Measurements from ENCODE around the gene NAP1L4. TPM values are rescaled to one million over a fixed set of nuclear protein-coding genes. Genes with fewer than 3 reads are reported as not detected.

The NAP1L4 gene
- total and polyA plus RNA-seq, 2 of the 8 experiments (the other 6 are each of a cell fraction or from before 2014, with no cell fraction given) = 75.8 to 194 TPM

GRCh38 chr11:2919837-2920236 is 72.3 kb downstream of the NAP1L4 start:
- H3K79me1 ChIP-seq (ENCODE audit: low read depth, low read length) = no peaks in the 10 kb centered on the region
- H3K9me3 ChIP-seq (ENCODE audit: insufficient read depth in 2 of 2, low read depth in 1 of 2, low read length in 1 of 2) = no peaks in the 10 kb centered on the region
- no peak overlapping the region for H2AK5ac ChIP-seq (ENCODE audit: low read depth, low read length)
- H4K8ac ChIP-seq (ENCODE audit: extremely low read depth, insufficient read depth, low read length) = no peak overlapping the region
- no peaks in the 10 kb centered on the region for H3K27me3 ChIP-seq (replicated peaks in 1 of 4; ENCODE audit: control insufficient read depth in 3 of 4, extremely low read depth in 1 of 4, insufficient read depth in 3 of 4, low read length in 3 of 4)
- H2BK12ac ChIP-seq (ENCODE audit: low read depth, low read length) = no peak overlapping the region
- H3K23ac ChIP-seq (ENCODE audit: insufficient read length) = no peak overlapping the region
- H3K18ac ChIP-seq (ENCODE audit: extremely low read depth, low read length) = no peak overlapping the region
- H2BK20ac ChIP-seq (ENCODE audit: low read length) = no peak overlapping the region
- no peaks in the 10 kb centered on the region for H3K4me1 ChIP-seq (replicated peaks in 1 of 4; ENCODE audit: control insufficient read depth in 3 of 4, insufficient read depth in 4 of 4, low read length in 3 of 4)
- H3K4me2 ChIP-seq (ENCODE audit: insufficient read depth in 1 of 2, low read depth in 2 of 2, low read length in 2 of 2) = no peak overlapping the region
- no peak overlapping the region for H4K91ac ChIP-seq (replicated peaks; ENCODE audit: insufficient read length, low read length)
- no peak overlapping the region for H3K4ac ChIP-seq (replicated peaks; ENCODE audit: insufficient read length, low read depth, low read length)
- peaks cover 0 to 1% of the 10 kb centered on the region in 2 experiments for H4K20me1 ChIP-seq (replicated peaks in 1 of 2; ENCODE audit: control insufficient read depth in 1 of 2, insufficient read depth in 2 of 2, low read length in 2 of 2)
- H3K27ac ChIP-seq (ENCODE audit: low read depth, low read length) = no peak overlapping the region
- ChIA-PET POLR2A (ENCODE audit: partially characterized antibody) (interaction anchor here (1.0 kb wide), 2 partner anchors 23 to 24 kb away, joined by 3 read pairs; no protein-coding TSS in a partner anchor), CTCF (ENCODE audit: partially characterized antibody) (interaction anchor here (1.6 to 4.2 kb wide), 7 partner anchors 10 to 389 kb away, joined by 3 to 18 read pairs (median 6); partner anchors contain the start of gene PHLDA2)
- 94% methylated on average over 8 of the region's 13 CpGs; no CpG with 5 or more reads in 1 of the 2 experiments for WGBS, 2 experiments (ENCODE audit: extremely low coverage in 1 of 2, insufficient coverage in 1 of 2, insufficient read length in 1 of 2, insufficient replicate concordance in 2 of 2, low coverage in 1 of 2, low lambda C conversion rate in 2 of 2, missing lambda C conversion rate in 1 of 2)
- H3K9ac ChIP-seq (replicated peaks in 1 of 4; ENCODE audit: extremely low read depth in 1 of 4, low read depth in 3 of 4, low read length in 3 of 4) = no peak overlapping the region
- H2BK15ac ChIP-seq (ENCODE audit: low read length) = no peak overlapping the region
- no peak overlapping the region for H3K4me3 ChIP-seq (ENCODE audit: extremely low read depth in 1 of 4, insufficient read depth in 2 of 4, low read depth in 3 of 4, low read length in 4 of 4)
- H2AFZ ChIP-seq (ENCODE audit: low read length) = no peak overlapping the region
- DNase-seq (ENCODE audit: low read depth in 1 of 2, low spot score in 2 of 2) (no peak), FAIRE-seq (no peak)
- H3K14ac ChIP-seq (ENCODE audit: insufficient read length) = no peak overlapping the region
- H2BK120ac ChIP-seq (replicated peaks; ENCODE audit: low read depth, low read length) = no peak overlapping the region
- no peak overlapping the region for H4K5ac ChIP-seq (ENCODE audit: insufficient read length, low read depth, low read length)
- no peaks in the 10 kb centered on the region for H3K79me2 ChIP-seq (ENCODE audit: control insufficient read depth in 1 of 2, insufficient read depth in 2 of 2, low read length in 2 of 2)
- H3K56ac ChIP-seq (replicated peaks; ENCODE audit: insufficient read length, low read depth, low read length) = no peak overlapping the region
- TF ChIP-seq GABPA (IDR thresholded peaks at IDR 0.05; ENCODE audit: borderline replicate concordance, insufficient read depth, low read length) = no peak
- no peaks in the 10 kb centered on the region for H3K23me2 ChIP-seq (ENCODE audit: low read depth, low read length)
- no peak overlapping the region for H2BK5ac ChIP-seq (ENCODE audit: low read depth, low read length)
- no peaks in the 10 kb centered on the region for H3K36me3 ChIP-seq (ENCODE audit: control insufficient read depth in 2 of 4, insufficient read depth in 4 of 4, low read length in 3 of 4)

Measured in H1 (cell line).